SK-N-SH (cell line): Measurements from ENCODE around the gene C3orf20. TPM values are rescaled to one million over a fixed set of nuclear protein-coding genes. Genes with fewer than 3 reads are reported as not detected.

Experiments used
- CTCF ChIA-PET: fragments of 300-600, 350-600 bp; formaldehyde crosslinking; extraction: SDS; loops from one replicate; lab custom pipeline; 2021; lab: Yijun Ruan, JAX
- POLR2A ChIA-PET: fragments of 350-600 bp; sonication (Branson Sonifier 250); formaldehyde crosslinking; extraction: SDS; loops from one replicate; lab custom pipeline; 2020; ENCODE audit warnings: antibody characterized with exemption, inconsistent platforms; lab: Yijun Ruan, JAX
- DNase-seq: peaks from one replicate; pipeline ENCODE4 v3.0.0; 2012
- H2AFZ ChIP-seq: fragments of 200-600 bp; sonication (generic); 2 replicates; pipeline ENCODE4 v1.8.1; 2016; ENCODE audit warnings: antibody characterized with exemption, mild to moderate bottlenecking, low read depth
- H3F3A ChIP-seq: fragments of 200-600 bp; sonication (generic); replicated peaks from 2 replicates; pipeline ENCODE3; 2016; ENCODE audit warnings: antibody characterized with exemption, mild to moderate bottlenecking; ENCODE audit not compliant: insufficient read depth
- H3K27ac ChIP-seq, 2 experiments: fragments of 200-500 bp in 1 of 2; fragments of 200-600 bp in 1 of 2; sonication (Bioruptor generic) in 1 of 2; sonication (generic), shearing (Covaris generic) in 1 of 2; 2 replicates each; pipeline versions ENCODE4 v1.5.1 to v1.6.1; 2014 to 2016; ENCODE audit warnings: low read depth in 2 of 2, inconsistent platforms in 1 of 2, low read length in 1 of 2, mild to moderate bottlenecking in 1 of 2, mixed read lengths in 1 of 2
- H3K27me3 ChIP-seq: fragments of 200-600 bp; sonication (generic), shearing (Covaris generic); 2 replicates; pipeline ENCODE4 v1.6.1; 2016; ENCODE audit warnings: mixed run types; ENCODE audit not compliant: insufficient read depth
- H3K36me3 ChIP-seq, 2 experiments: fragments of 200-500 bp in 1 of 2; fragments of 200-600 bp in 1 of 2; sonication (Bioruptor generic) in 1 of 2; sonication (generic) in 1 of 2; replicated peaks in 1 of 2; 2 replicates each; pipeline versions ENCODE3 to v1.5.1; 2014 to 2016; ENCODE audit warnings: low read length in 1 of 2, mild to moderate bottlenecking in 1 of 2; ENCODE audit not compliant: insufficient read depth in 2 of 2, control insufficient read depth in 1 of 2
- H3K4me1 ChIP-seq, 2 experiments: fragments of 200-500 bp in 1 of 2; fragments of 200-600 bp in 1 of 2; sonication (Bioruptor generic) in 1 of 2; sonication (generic), shearing (Covaris generic) in 1 of 2; 2 replicates each; pipeline versions ENCODE4 v1.5.1 to v1.6.1; 2014 to 2016; ENCODE audit warnings: low read depth in 1 of 2, low read length in 1 of 2, mixed run types in 1 of 2; ENCODE audit not compliant: insufficient read depth in 2 of 2, control insufficient read depth in 1 of 2
- H3K4me2 ChIP-seq: fragments of 200-600 bp; sonication (generic), shearing (Covaris generic); 2 replicates; pipeline ENCODE4 v1.6.1; 2017; ENCODE audit warnings: mixed run types
- H3K4me3 ChIP-seq, 2 experiments: fragments of 200-500 bp in 1 of 2; fragments of 200-600 bp in 1 of 2; sonication (Bioruptor generic) in 1 of 2; sonication (generic), shearing (Covaris generic) in 1 of 2; 2 replicates each; pipeline versions ENCODE4 v1.5.1 to v1.8.1; 2014 to 2016; ENCODE audit warnings: low read depth in 2 of 2, inconsistent platforms in 1 of 2, low read length in 1 of 2, mild to moderate bottlenecking in 1 of 2, mixed read lengths in 1 of 2, moderate library complexity in 1 of 2
- H3K79me2 ChIP-seq: fragments of 200-600 bp; sonication (generic); 2 replicates; pipeline ENCODE4 v1.8.1; 2017; ENCODE audit warnings: mild to moderate bottlenecking; ENCODE audit not compliant: insufficient read depth
- H3K9ac ChIP-seq: fragments of 200-600 bp; sonication (generic); 2 replicates; pipeline ENCODE4 v1.6.1; 2017; ENCODE audit warnings: mixed run types
- H3K9me2 ChIP-seq: fragments of 200-600 bp; sonication (generic); 2 replicates; pipeline ENCODE4 v1.6.1; 2017; ENCODE audit warnings: mixed run types
- H3K9me3 ChIP-seq: fragments of 200-600 bp; sonication (generic); 2 replicates; pipeline ENCODE4 v1.6.1; 2017; ENCODE audit warnings: mixed run types, mild to moderate bottlenecking, moderate library complexity
- H4K20me1 ChIP-seq: fragments of 200-600 bp; sonication (generic); 2 replicates; pipeline ENCODE4 v1.6.1; 2017; ENCODE audit warnings: mild to moderate bottlenecking, mixed run types; ENCODE audit not compliant: insufficient read depth
- CHD2 ChIP-seq: fragments of 150-350 bp; IDR thresholded peaks from 2 replicates; pipeline ENCODE4 v1.6.1; 2018; ENCODE audit warnings: low read length; ENCODE audit not compliant: partially characterized antibody
- CTCF ChIP-seq: fragments of 200-600 bp; sonication (generic); IDR thresholded peaks from 2 replicates; pipeline ENCODE4 v1.6.1; 2017; ENCODE audit warnings: antibody characterized with exemption, mild to moderate bottlenecking, moderate library complexity
- ELF1 ChIP-seq: IDR thresholded peaks from 2 replicates; pipeline ENCODE4 v1.4.0; 2012
- FOSL2 ChIP-seq: IDR thresholded peaks from 2 replicates; pipeline ENCODE4 v1.4.0; 2012; ENCODE audit warnings: low read depth, mild to moderate bottlenecking, moderate library complexity, borderline replicate concordance
- FOXJ3 ChIP-seq: sonication (generic); formaldehyde crosslinking; IDR thresholded peaks from 2 replicates; pipeline ENCODE4 v1.5.1; 2020; ENCODE audit warnings: mild to moderate bottlenecking, missing genetic modification reagents
- IRF3 ChIP-seq: fragments of 150-350 bp; IDR thresholded peaks from 2 replicates; pipeline ENCODE4 v1.6.1; 2016; ENCODE audit warnings: mild to moderate bottlenecking, low read depth, low read length
- JUND ChIP-seq: IDR thresholded peaks from 2 replicates; pipeline ENCODE4 v1.4.0; 2012
- MAX ChIP-seq: IDR thresholded peaks from 2 replicates; pipeline ENCODE4 v1.4.0; 2012; ENCODE audit warnings: low read depth
- NFIC ChIP-seq: IDR thresholded peaks from 2 replicates; pipeline ENCODE4 v1.4.0; 2012; ENCODE audit warnings: borderline replicate concordance
- NRF1 ChIP-seq: IDR thresholded peaks from 2 replicates; pipeline ENCODE4 v1.6.1; 2012; ENCODE audit warnings: low read depth, mild to moderate bottlenecking, low read length
- RAD21 ChIP-seq: IDR thresholded peaks from 2 replicates; pipeline ENCODE4 v1.6.1; 2012; ENCODE audit warnings: mild to moderate bottlenecking, low read length
- RCOR1 ChIP-seq: fragments of 150-350 bp; IDR thresholded peaks from 2 replicates; pipeline ENCODE4 v1.6.1; 2017; ENCODE audit warnings: antibody characterized with exemption, low read length
- REST ChIP-seq: IDR thresholded peaks from 2 replicates; pipeline ENCODE4 v1.6.1; 2012; ENCODE audit warnings: mild to moderate bottlenecking, low read depth, low read length, moderate library complexity
- RFX5 ChIP-seq: IDR thresholded peaks from 2 replicates; pipeline ENCODE4 v1.6.1; 2012; ENCODE audit warnings: mild to moderate bottlenecking, improper control_type of control experiment, low read length
- SIN3A ChIP-seq: IDR thresholded peaks from 2 replicates; pipeline ENCODE4 v1.6.1; 2012; ENCODE audit warnings: low read depth, mild to moderate bottlenecking, low read length, moderate library complexity, borderline replicate concordance
- SMC3 ChIP-seq: IDR thresholded peaks from 2 replicates; pipeline ENCODE4 v1.6.1; 2012; ENCODE audit warnings: low read depth, low read length, improper control_type of control experiment
- TAF1 ChIP-seq: IDR thresholded peaks from 2 replicates; pipeline ENCODE4 v1.6.1; 2012; ENCODE audit warnings: low read depth, mild to moderate bottlenecking, low read length, moderate library complexity, borderline replicate concordance
- TEAD4 ChIP-seq: IDR thresholded peaks from 2 replicates; pipeline ENCODE4 v1.4.0; 2012; ENCODE audit warnings: mild to moderate bottlenecking, borderline replicate concordance; ENCODE audit not compliant: insufficient read depth
- ZBTB33 ChIP-seq: IDR thresholded peaks from 2 replicates; pipeline ENCODE4 v1.4.0; 2012; ENCODE audit warnings: low read depth, borderline replicate concordance
- WGBS: methylation state at CpG from one replicate; pipeline ENCODE4 v1.1.6; 2017; ENCODE audit warnings: low lambda C conversion rate; 5-methylcytosine and 5-hydroxymethylcytosine counted together
- polyA plus RNA-seq, 3 experiments: library from polyadenylated mRNA; depleted of rRNA; stranded (reverse); fragments of >200 nt; gene quantifications; 2 replicates each; pipeline ENCODE4 v1.2.3, GENCODE V29; 2012

Gene C3orf20
- polyA plus RNA-seq, 1 of the 3 experiments (the other 2 are of a cell fraction): not detected

- WGBS: 65% methylated on average over 3 of the region's 3 CpGs
- ChIA-PET POLR2A (no interaction called here), CTCF (interaction anchor here (1.1 to 2.0 kb wide), 3 partner anchors 10 to 41 kb away, joined by 3 to 8 read pairs (median 6); no protein-coding TSS in a partner anchor)
- no peaks in the 10 kb centered on the region for H3K9me2 ChIP-seq
- H3K27me3 ChIP-seq: peaks cover 4% of the 10 kb centered on the region; the same call in 1 of the 2 replicates
- no peak for DNase-seq
- H3K9me3 ChIP-seq: no peaks in the 10 kb centered on the region
- TF ChIP-seq SIN3A (no peak), ZBTB33 (no peak), CTCF (no peak), NFIC (no peak), JUND (no peak), REST (no peak), ELF1 (no peak), RFX5 (no peak), FOXJ3 (no peak), RCOR1 (no peak), CHD2 (no peak), NRF1 (no peak), TEAD4 (no peak), IRF3 (no peak), FOSL2 (no peak), RAD21 (no peak), SMC3 (no peak), TAF1 (no peak), MAX (no peak)
- TF ChIP-seq, all 33 proteins: peak for 0
- Histone ChIP-seq H3K36me3 (no peaks in the 10 kb centered on the region), H3F3A (no peaks in the 10 kb centered on the region), H3K4me2 (no peak overlapping the region), H3K4me1 (no peaks in the 10 kb centered on the region; a peak in 1 of 4 replicates), H4K20me1 (no peaks in the 10 kb centered on the region), H3K4me3 (no peak overlapping the region), H3K27ac (no peak overlapping the region), H3K79me2 (no peaks in the 10 kb centered on the region), H3K9ac (no peak overlapping the region), H2AFZ (no peak overlapping the region)
Observed at GRCh38 chr3:14816359-14816758, 141.4 kb downstream of the C3orf20 start.
